Cardiac fibroblast (primary cell): Measurements from ENCODE around the gene SPRY1.
A peak's percentile ranks its signal among the peaks of the same experiment; 100 is the strongest.

ENCODE experiments used
- DNase-seq, 2 donors: peaks; one replicate each; pipeline versions ENCODE4 v3.0.0 to v3.0.0-alpha.2; 2010; ENCODE audit warnings: low read depth in 2 of 2
- H3K4me3 ChIP-seq, 2 donors: replicated peaks in 1 of 2; 1 replicate in 1 of 2; 2 replicates in 1 of 2; pipeline ENCODE4 v1.5.1; 2011; ENCODE audit warnings: low read depth in 2 of 2, low read length in 2 of 2, mild to moderate bottlenecking in 2 of 2, moderate library complexity in 1 of 2
- TF ChIP-seq, protein P1 (sequence below): IDR thresholded peaks from one replicate; pipeline ENCODE4 v1.5.1; 2011; ENCODE audit warnings: low read depth, mild to moderate bottlenecking, low read length, inconsistent platforms

SPRY1 gene, protein sequence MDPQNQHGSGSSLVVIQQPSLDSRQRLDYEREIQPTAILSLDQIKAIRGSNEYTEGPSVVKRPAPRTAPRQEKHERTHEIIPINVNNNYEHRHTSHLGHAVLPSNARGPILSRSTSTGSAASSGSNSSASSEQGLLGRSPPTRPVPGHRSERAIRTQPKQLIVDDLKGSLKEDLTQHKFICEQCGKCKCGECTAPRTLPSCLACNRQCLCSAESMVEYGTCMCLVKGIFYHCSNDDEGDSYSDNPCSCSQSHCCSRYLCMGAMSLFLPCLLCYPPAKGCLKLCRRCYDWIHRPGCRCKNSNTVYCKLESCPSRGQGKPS

DNA sequence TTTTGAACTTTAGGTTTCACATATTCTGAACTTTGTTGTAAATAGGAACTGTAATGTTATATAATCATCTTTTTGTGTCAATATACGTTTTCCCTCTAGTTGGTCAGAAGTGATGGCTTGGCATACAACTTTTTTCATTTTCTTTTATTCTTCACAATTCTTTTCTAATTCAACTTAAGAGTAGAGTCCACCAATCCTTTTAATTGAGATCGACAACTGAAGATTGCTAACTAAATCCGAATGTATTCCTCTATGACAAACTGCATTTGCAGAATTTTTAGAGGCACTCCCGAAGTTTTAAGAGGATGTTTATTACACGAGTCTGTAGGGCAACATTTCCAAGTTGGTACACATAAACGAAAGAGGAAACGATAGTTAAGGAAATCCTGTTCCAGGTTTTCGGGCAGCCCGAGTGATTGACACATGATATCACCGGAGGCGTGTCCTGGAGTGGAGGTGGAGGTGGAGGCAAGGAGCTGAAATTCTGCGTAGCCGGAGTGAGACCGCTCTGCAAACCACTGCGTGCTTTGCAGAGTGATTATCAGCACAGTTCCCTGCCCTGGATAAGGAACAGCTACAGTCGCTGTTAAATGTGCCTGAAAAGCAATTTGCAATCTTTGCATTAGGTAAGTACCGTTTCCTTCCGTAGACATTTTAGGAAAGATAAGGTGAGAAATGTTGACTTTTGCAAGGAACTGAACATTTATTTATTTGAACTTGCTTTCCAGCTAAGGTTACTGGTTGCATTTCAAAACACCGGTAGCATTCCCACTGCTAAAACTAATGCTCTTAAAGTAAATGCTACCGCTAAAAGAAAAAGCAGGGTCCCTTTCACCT lies at the start of gene SPRY1:
Gene SPRY1, plus strand, starts transcription at position 489 of the 837 bp plus-strand sequence. CDS start 4,797 bp downstream, outside the sequence.
- TF ChIP-seq, protein P1, sequence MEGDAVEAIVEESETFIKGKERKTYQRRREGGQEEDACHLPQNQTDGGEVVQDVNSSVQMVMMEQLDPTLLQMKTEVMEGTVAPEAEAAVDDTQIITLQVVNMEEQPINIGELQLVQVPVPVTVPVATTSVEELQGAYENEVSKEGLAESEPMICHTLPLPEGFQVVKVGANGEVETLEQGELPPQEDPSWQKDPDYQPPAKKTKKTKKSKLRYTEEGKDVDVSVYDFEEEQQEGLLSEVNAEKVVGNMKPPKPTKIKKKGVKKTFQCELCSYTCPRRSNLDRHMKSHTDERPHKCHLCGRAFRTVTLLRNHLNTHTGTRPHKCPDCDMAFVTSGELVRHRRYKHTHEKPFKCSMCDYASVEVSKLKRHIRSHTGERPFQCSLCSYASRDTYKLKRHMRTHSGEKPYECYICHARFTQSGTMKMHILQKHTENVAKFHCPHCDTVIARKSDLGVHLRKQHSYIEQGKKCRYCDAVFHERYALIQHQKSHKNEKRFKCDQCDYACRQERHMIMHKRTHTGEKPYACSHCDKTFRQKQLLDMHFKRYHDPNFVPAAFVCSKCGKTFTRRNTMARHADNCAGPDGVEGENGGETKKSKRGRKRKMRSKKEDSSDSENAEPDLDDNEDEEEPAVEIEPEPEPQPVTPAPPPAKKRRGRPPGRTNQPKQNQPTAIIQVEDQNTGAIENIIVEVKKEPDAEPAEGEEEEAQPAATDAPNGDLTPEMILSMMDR = no peak
- peak within 1 kb of the TSS; percentile 78 to 86 for H3K4me3 ChIP-seq
- DNase-seq = peak; percentile 97

DNA sequence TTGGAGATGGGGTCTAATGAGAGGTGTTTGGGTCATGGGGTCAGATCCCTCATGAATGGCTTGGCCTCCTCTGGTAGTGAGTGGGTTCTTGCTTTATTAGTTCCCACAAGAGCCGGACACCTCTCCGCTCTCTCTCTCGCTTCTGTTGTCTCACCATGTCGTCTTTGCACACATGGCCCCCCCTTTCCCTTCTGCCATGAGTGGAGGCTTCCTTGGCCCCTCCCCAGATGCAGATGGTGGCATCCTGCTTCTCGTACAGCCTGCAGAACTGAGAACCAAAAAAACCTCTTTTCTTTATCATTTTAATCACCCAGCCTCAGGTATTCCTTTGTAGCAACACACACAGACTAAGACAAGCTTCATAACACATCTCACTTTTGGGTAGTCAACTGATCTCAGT lies 49.6 kb upstream of the SPRY1 start:
- no peak for DNase-seq
- no peak overlapping the region for H3K4me3 ChIP-seq
- TF ChIP-seq, protein P1 = no peak

DNA sequence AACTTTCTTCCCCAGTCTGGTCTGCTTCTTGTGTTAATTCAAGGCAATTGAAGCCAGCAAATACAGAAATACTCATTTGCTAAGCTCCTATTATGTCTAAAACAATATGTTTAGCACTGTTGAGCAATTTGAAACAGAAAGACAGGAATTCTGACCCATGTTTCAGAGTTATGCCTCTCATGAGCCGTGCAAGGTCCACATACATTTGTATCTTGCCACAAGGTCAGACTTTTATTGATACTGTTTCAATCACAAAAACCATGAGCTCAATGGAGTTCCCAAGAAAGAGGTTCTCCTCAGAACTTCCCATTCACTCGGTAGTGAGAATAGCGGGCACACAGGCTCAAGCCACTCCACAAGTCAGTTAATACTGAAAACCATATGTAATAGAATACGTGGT lies 47.6 kb upstream of the SPRY1 start:
- H3K4me3 ChIP-seq = no peak overlapping the region
- TF ChIP-seq, protein P1 = no peak
- no peak for DNase-seq

DNA sequence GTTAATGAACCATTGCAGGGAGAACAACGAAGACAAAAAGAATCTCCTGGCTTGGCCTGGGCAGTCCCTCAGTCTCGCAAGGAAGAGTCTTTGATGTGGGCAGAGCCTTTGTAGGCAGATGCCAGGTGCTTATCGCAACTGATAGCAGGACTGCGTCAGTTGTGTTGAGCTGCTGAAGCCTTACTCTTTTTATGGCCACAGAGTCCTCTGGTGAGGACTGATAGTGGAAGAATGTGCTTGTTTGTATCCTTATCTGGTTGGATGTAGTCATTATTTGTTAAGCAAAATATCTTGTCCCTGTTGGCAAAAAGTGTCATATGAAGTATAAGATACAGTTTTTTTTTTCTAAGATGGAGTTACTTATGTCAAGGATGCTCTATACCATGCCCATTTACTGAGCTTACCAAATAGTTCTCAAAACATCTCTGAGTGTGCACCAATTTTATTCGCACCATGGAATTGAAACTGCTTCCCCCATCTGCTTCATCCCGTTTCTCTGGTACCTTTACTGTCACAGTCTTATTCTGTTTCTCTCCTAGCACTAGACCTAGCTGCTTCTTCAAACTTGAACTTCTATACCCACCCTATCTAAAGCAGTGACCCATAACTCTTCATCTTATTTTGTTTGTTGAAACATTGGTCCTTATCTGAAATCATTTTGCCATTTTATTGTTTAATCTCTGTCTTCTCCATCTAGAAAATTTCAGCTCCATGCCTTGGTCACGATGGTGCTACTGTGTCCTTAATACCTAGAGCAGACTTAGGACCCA lies 47.0 kb upstream of the SPRY1 start:
- TF ChIP-seq, protein P1 = no peak
- peak in 1 of 2 donors; percentile 52 for DNase-seq

DNA sequence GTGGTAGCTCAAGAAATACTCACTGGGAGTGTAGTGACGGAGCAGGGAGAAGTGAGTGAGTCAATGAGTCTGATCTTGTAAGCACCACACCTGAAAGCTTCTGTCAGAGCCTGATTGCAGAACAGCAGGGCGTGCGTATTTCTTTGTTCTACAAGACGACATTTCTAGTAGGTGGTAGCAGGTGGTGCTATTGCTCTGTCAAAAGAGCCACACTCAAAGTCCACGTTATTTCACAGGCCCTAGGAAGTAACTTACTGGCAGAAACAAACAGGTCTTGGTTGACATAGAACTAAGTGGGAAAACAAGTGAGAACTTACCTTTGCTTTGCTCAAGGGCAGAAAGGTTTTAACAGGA lies 46.4 kb upstream of the SPRY1 start:
- peak; percentile 32 to 46 for DNase-seq
- no peak overlapping the region for H3K4me3 ChIP-seq
- TF ChIP-seq, protein P1 = no peak

More for the DNA sequence above, 47.0 kb upstream of the SPRY1 start:
- H3K4me3 ChIP-seq = no peak overlapping the region

DNA sequence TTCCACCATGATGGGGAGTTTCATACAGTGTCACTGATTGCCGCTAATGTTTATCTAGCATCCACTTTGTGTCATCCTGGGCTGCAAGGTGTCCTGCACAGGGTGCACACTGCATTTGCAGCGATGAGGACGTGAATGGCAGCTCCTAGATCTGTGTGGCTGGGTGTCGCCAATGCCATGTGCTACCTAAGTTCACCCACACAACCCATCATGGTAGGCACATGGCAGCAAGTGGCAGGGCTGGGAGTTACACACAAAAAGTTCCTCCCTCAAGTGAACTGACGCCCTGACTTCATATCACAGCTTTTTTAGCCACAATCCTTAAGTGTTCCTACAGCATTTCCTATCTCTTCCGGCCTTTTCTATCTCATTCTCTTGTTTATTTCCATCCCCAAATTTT lies 45.9 kb upstream of the SPRY1 start:
- no peak for DNase-seq
- TF ChIP-seq, protein P1 = no peak
- no peak overlapping the region for H3K4me3 ChIP-seq
